Renal cortical epithelial cell (primary cell): Measurements from ENCODE around the gene CAPN2. TPM values are rescaled to one million over a fixed set of nuclear protein-coding genes. Genes with fewer than 3 reads are reported as not detected.
"Not testable (repeated sequence)": the region's sequence is repeated elsewhere in the genome, so short reads cannot be mapped to it uniquely, and the experiment has no call there.

Experiments
- DNase-seq: peaks from one replicate; pipeline ENCODE4 v3.0.0-alpha.2; 2011; ENCODE audit warnings: low read depth
- total RNA-seq: library from RNA; depleted of rRNA; stranded (reverse); fragments of >200 nt; gene quantifications from 2 replicates; pipeline ENCODE4 v1.2.3, GENCODE V29; 2014

CAPN2 gene
- total RNA-seq, 1 donor from 2014 or later: 425 TPM

- DNase-seq: peak; percentile 92
Observed at GRCh38 chr1:223738465-223739365, 26.4 kb downstream of the CAPN2 start.

- no peak for DNase-seq
Observed at GRCh38 chr1:223739366-223740037, 27.2 kb downstream of the CAPN2 start.

- DNase-seq: not testable (repeated sequence)
Observed at GRCh38 chr1:223740038-223740736, 27.8 kb downstream of the CAPN2 start.

GRCh38 chr1:223741861-223742260 lies 29.5 kb downstream of the CAPN2 start:
- DNase-seq: peak; percentile 64

- DNase-seq: no peak
Observed at GRCh38 chr1:223742856-223743517, 30.6 kb downstream of the CAPN2 start.

GRCh38 chr1:223745731-223746130 lies 33.4 kb downstream of the CAPN2 start:
- no peak for DNase-seq

- DNase-seq: peak; percentile 33
Observed at GRCh38 chr1:223747838-223748335, 35.5 kb downstream of the CAPN2 start.

GRCh38 chr1:223748405-223748772 lies 36.0 kb downstream of the CAPN2 start:
- no peak for DNase-seq

GRCh38 chr1:223748773-223749733 lies 36.7 kb downstream of the CAPN2 start:
- DNase-seq: no peak

- DNase-seq: no peak
Observed at GRCh38 chr1:223750730-223751570, 38.6 kb downstream of the CAPN2 start.

GRCh38 chr1:223751696-223752095 lies 39.4 kb downstream of the CAPN2 start:
- no peak for DNase-seq

GRCh38 chr1:223752721-223753515 lies 40.6 kb downstream of the CAPN2 start:
- DNase-seq: no peak

GRCh38 chr1:223754681-223755431 lies 42.5 kb downstream of the CAPN2 start:
- DNase-seq: no peak

- DNase-seq: no peak
Observed at GRCh38 chr1:223755432-223755792, 43.1 kb downstream of the CAPN2 start.

- no peak for DNase-seq
Observed at GRCh38 chr1:223755992-223756775, 43.8 kb downstream of the CAPN2 start.

- no peak for DNase-seq
Observed at GRCh38 chr1:223756806-223757700, 44.7 kb downstream of the CAPN2 start.
